Endothelial cell of umbilical vein (primary cell): ENCODE measurements around the gene IL1R1. TPM values are rescaled to one million over a fixed set of nuclear protein-coding genes. Genes with fewer than 3 reads are reported as not detected.

Experiments
- BruUV-seq: library from RNA; stranded (reverse); fragments of 400-500 nt; replicated peaks from 2 replicates; lab custom pipeline; 2021; lab: Mats Ljungman, UMichigan
- CTCF ChIA-PET: fragments of 300-600, 350-600 bp; sonication (Branson Sonifier 250); formaldehyde crosslinking; loops from one replicate; lab custom pipeline; 2021; ENCODE audit warnings: antibody characterized with exemption, inconsistent platforms; lab: Charles Lee
- POLR2A ChIA-PET: fragments of 300-600, 350-600 bp; sonication (Branson Sonifier 250); formaldehyde crosslinking; loops from one replicate; lab custom pipeline; 2021; ENCODE audit warnings: antibody characterized with exemption, inconsistent platforms; lab: Charles Lee
- DNase-seq: peaks from one replicate; pipeline ENCODE4 v3.0.0-alpha.2; 2011; ENCODE audit warnings: low read depth, low spot score
- FAIRE-seq: peaks from 2 replicates; lab custom pipeline; 2011; peaks lifted over from hg19 to GRCh38; lab: Jason Lieb, UNC
- H2AFZ ChIP-seq: 2 replicates; pipeline ENCODE4 v1.6.0; 2012; ENCODE audit warnings: low read depth, low read length, control low read depth, inconsistent platforms
- H3K27ac ChIP-seq: 2 replicates; pipeline ENCODE4 v1.5.1; 2011; ENCODE audit warnings: low read depth, mild to moderate bottlenecking, control low read depth, low read length, moderate library complexity; ENCODE audit not compliant: insufficient read depth
- H3K27me3 ChIP-seq, 2 experiments: 2 replicates each; pipeline versions ENCODE4 v1.6.0 to v1.6.1; 2011; ENCODE audit warnings: low read length in 2 of 2, mixed read lengths in 1 of 2; ENCODE audit not compliant: control insufficient read depth in 2 of 2, insufficient read depth in 2 of 2
- H3K36me3 ChIP-seq, 2 experiments: 2 replicates in 1 of 2; 3 replicates in 1 of 2; pipeline ENCODE4 v1.5.1; 2011; ENCODE audit warnings: low read length in 2 of 2, mild to moderate bottlenecking in 1 of 2, moderate library complexity in 1 of 2; ENCODE audit not compliant: control insufficient read depth in 2 of 2, insufficient read depth in 2 of 2; ENCODE audit errors: extremely low read depth in 1 of 2
- H3K4me1 ChIP-seq: 3 replicates; pipeline ENCODE4 v1.5.1; 2011; ENCODE audit warnings: mild to moderate bottlenecking, low read length; ENCODE audit not compliant: control insufficient read depth, insufficient read depth; ENCODE audit errors: extremely low read depth
- H3K4me2 ChIP-seq: 2 replicates; pipeline ENCODE4 v1.6.1; 2011; ENCODE audit warnings: low read length, control low read depth, mixed read lengths; ENCODE audit not compliant: insufficient read depth
- H3K4me3 ChIP-seq, 3 experiments: fragments of 200-600 bp in 1 of 3; sonication (generic), shearing (Covaris generic) in 1 of 3; replicated peaks in 1 of 3; 2 replicates each; pipeline ENCODE4 v1.5.1; 2011 to 2016; ENCODE audit warnings: control low read depth in 3 of 3, low read length in 3 of 3, mild to moderate bottlenecking in 2 of 3, inconsistent platforms in 1 of 3, low read depth in 1 of 3, moderate library complexity in 1 of 3; ENCODE audit not compliant: insufficient read depth in 1 of 3
- H3K79me2 ChIP-seq: 2 replicates; pipeline ENCODE4 v1.6.0; 2012; ENCODE audit warnings: low read length, inconsistent platforms; ENCODE audit not compliant: control insufficient read depth, insufficient read depth
- H3K9ac ChIP-seq: replicated peaks from 2 replicates; pipeline ENCODE3; 2011; ENCODE audit warnings: low read length, control low read depth; ENCODE audit not compliant: insufficient read depth; ENCODE audit errors: extremely low read depth
- H3K9me1 ChIP-seq: replicated peaks from 3 replicates; pipeline ENCODE4 v1.6.0; 2011; ENCODE audit warnings: mild to moderate bottlenecking, low read length; ENCODE audit not compliant: control insufficient read depth, insufficient read depth; ENCODE audit errors: extremely low read depth
- H3K9me3 ChIP-seq: replicated peaks from 2 replicates; pipeline ENCODE4 v1.5.1; 2012; ENCODE audit warnings: low read length, inconsistent platforms; ENCODE audit not compliant: control insufficient read depth, insufficient read depth
- H4K20me1 ChIP-seq: replicated peaks from 2 replicates; pipeline ENCODE3; 2011; ENCODE audit warnings: mild to moderate bottlenecking, low read length; ENCODE audit not compliant: control insufficient read depth, insufficient read depth; ENCODE audit errors: extremely low read depth
- CTCF ChIP-seq, 2 donors: IDR thresholded peaks; 1 replicate in 1 of 2; 2 replicates in 1 of 2; pipeline ENCODE4 v1.5.1; 2011; ENCODE audit warnings: low read length in 2 of 2, mild to moderate bottlenecking in 2 of 2, moderate library complexity in 2 of 2, control low read depth in 1 of 2, inconsistent platforms in 1 of 2, low read depth in 1 of 2; ENCODE audit not compliant: insufficient read depth in 1 of 2; ENCODE audit errors: extremely low read depth in 1 of 2
- EZH2 ChIP-seq: IDR thresholded peaks from 2 replicates; pipeline ENCODE4 v1.6.1; 2012; ENCODE audit warnings: borderline replicate concordance, low read depth, mild to moderate bottlenecking, moderate library complexity, low read length, inconsistent platforms; ENCODE audit not compliant: severe bottlenecking
- FOS ChIP-seq: IDR thresholded peaks from 2 replicates; pipeline ENCODE4 v1.6.1; 2011; ENCODE audit warnings: mild to moderate bottlenecking, low read length, moderate library complexity, borderline replicate concordance; ENCODE audit not compliant: insufficient read depth
- GATA2 ChIP-seq: IDR thresholded peaks from 2 replicates; pipeline ENCODE4 v1.7.0; 2011; ENCODE audit warnings: low read depth, mild to moderate bottlenecking, moderate library complexity, mixed read lengths, low read length; ENCODE audit not compliant: insufficient read length, insufficient read depth
- JUN ChIP-seq: IDR thresholded peaks from 2 replicates; pipeline ENCODE4 v1.6.1; 2011; ENCODE audit warnings: borderline replicate concordance, low read depth; ENCODE audit not compliant: insufficient read length, insufficient read depth
- MAX ChIP-seq: IDR thresholded peaks from 2 replicates; pipeline ENCODE4 v1.6.1; 2011; ENCODE audit not compliant: insufficient read depth, insufficient read length
- MYC ChIP-seq: IDR thresholded peaks from one replicate; pipeline ENCODE4 v1.6.1; 2011; ENCODE audit warnings: mild to moderate bottlenecking, low read depth, low read length
- POLR2A ChIP-seq: IDR thresholded peaks from 2 replicates; pipeline ENCODE4 v1.6.1; 2012; ENCODE audit warnings: low read depth, mild to moderate bottlenecking, control low read depth, low read length
- POLR2AphosphoS5 ChIP-seq: IDR thresholded peaks from 2 replicates; pipeline ENCODE4 v1.6.1; 2012; ENCODE audit warnings: low read depth, mild to moderate bottlenecking, control low read depth, low read length, moderate library complexity; ENCODE audit not compliant: insufficient read depth
- dilution Hi-C: fragments of 300-500 bp; cut with MboI; formaldehyde crosslinking; loops from one replicate; pipeline ENCODE4 v1.15.0; 2019; ENCODE audit warnings: low sequenced_read_pairs; ENCODE audit not compliant: extremely low pct_ligation_motif_present
- intact Hi-C: fragments of 100-400 bp; cut with micrococcal nuclease; formaldehyde crosslinking; loops from one replicate; pipeline ENCODE4 v1.10.0; 2022
- polyA plus RNA-seq, 4 experiments: library from polyadenylated mRNA; depleted of rRNA in 3 of 4; stranded (reverse) in 3 of 4; unstranded in 1 of 4; fragments of >200 nt; gene quantifications; 2 replicates each; pipeline versions ENCODE4 v1.2.1 to v1.2.3, GENCODE V29; 2011 to 2012; ENCODE audit warnings: missing spikeins in 1 of 4
- total RNA-seq: library from RNA; stranded (reverse); gene quantifications from 2 replicates; pipeline ENCODE4 v1.2.3, GENCODE V29; 2021

IL1R1 gene
- total and polyA plus RNA-seq, 2 donors (not counting 3 experiments of a cell fraction or from before 2014, with no cell fraction given), result 5.4 to 5.5 TPM

GRCh38 chr2:102197389-102198137 is 55.0 kb downstream of the IL1R1 start:
- no peaks in the 10 kb centered on the region for H3K27me3 ChIP-seq
- no peaks in the 10 kb centered on the region for H3K36me3 ChIP-seq
- no peak overlapping the region for H3K27ac ChIP-seq
- BruUV-seq, result no TSS peak
- POLR2A ChIA-PET, result no interaction called here
- intact Hi-C loops (no loop called here), dilution Hi-C loops (no loop called here)
- no peaks in the 10 kb centered on the region for H3K9me3 ChIP-seq
- H3K4me3 ChIP-seq, result no peak overlapping the region
- H3K9me1 ChIP-seq, result no peaks in the 10 kb centered on the region
- no peak for TF ChIP-seq GATA2
- no peak for TF ChIP-seq CTCF (IDR thresholded peaks at IDR 0.05; ENCODE audit: extremely low read depth in 1 of 2, insufficient read depth in 1 of 2, low read depth in 1 of 2, low read length in 2 of 2)
- TF ChIP-seq MAX, result no peak
- TF ChIP-seq POLR2AphosphoS5, result no peak
- TF ChIP-seq EZH2, result no peak
- no peak for TF ChIP-seq POLR2A
- no peak for TF ChIP-seq JUN
- TF ChIP-seq MYC, result no peak
- no peak for TF ChIP-seq FOS
- no peaks in the 10 kb centered on the region for H3K79me2 ChIP-seq
- CTCF ChIA-PET, result interaction anchor here (1.0 kb wide), 1 partner anchor 43 kb away, joined by 3 read pairs; no protein-coding TSS in a partner anchor
- no peak overlapping the region for H2AFZ ChIP-seq
- no peak overlapping the region for H3K4me2 ChIP-seq
- no peak overlapping the region for H3K9ac ChIP-seq
- H4K20me1 ChIP-seq, result no peaks in the 10 kb centered on the region
- FAIRE-seq, result no peak
- no peak for DNase-seq
- no peaks in the 10 kb centered on the region for H3K4me1 ChIP-seq
